Mesenchymal stem cell (in vitro differentiated cells and primary cell): ENCODE data around the gene KRT72.

Source experiments
- DNase-seq: peaks from one replicate; pipeline ENCODE4 v3.0.0-alpha.2; 2013
- H2AFZ ChIP-seq: one replicate; pipeline ENCODE4 v1.6.1; 2013; ENCODE audit warnings: low read depth, mild to moderate bottlenecking, control low read depth, inconsistent platforms, low read length, moderate library complexity
- H2AK5ac ChIP-seq: 2 replicates; pipeline ENCODE4 v1.6.1; 2013; ENCODE audit warnings: low read length, moderate library complexity, mild to moderate bottlenecking, inconsistent platforms; ENCODE audit not compliant: severe bottlenecking
- H2BK120ac ChIP-seq: one replicate; pipeline ENCODE4 v1.6.1; 2013; ENCODE audit warnings: low read depth, mild to moderate bottlenecking, inconsistent platforms, low read length, moderate library complexity
- H2BK12ac ChIP-seq, 2 experiments: one replicate each; pipeline ENCODE4 v1.6.1; 2013; ENCODE audit warnings: inconsistent platforms in 2 of 2, low read length in 2 of 2, mild to moderate bottlenecking in 2 of 2, moderate library complexity in 2 of 2, control low read depth in 1 of 2
- H2BK15ac ChIP-seq: one replicate; pipeline ENCODE4 v1.6.1; 2013; ENCODE audit warnings: mild to moderate bottlenecking, low read depth, inconsistent platforms; ENCODE audit not compliant: poor library complexity, severe bottlenecking
- H2BK5ac ChIP-seq: 2 replicates; pipeline ENCODE4 v1.6.1; 2013; ENCODE audit warnings: low read depth, mild to moderate bottlenecking, low read length, control low read depth, inconsistent platforms; ENCODE audit not compliant: poor library complexity, severe bottlenecking
- H3K14ac ChIP-seq, 2 experiments: one replicate each; pipeline ENCODE4 v1.6.1; 2013; ENCODE audit warnings: inconsistent platforms in 2 of 2, low read length in 2 of 2, control low read depth in 1 of 2, mild to moderate bottlenecking in 1 of 2, moderate library complexity in 1 of 2
- H3K18ac ChIP-seq, 2 experiments: one replicate each; pipeline ENCODE4 v1.6.1; 2013; ENCODE audit warnings: inconsistent platforms in 2 of 2, low read length in 2 of 2, control low read depth in 1 of 2, low read depth in 1 of 2, mild to moderate bottlenecking in 1 of 2
- H3K23ac ChIP-seq, 2 experiments: one replicate each; pipeline ENCODE4 v1.6.1; 2013; ENCODE audit warnings: inconsistent platforms in 2 of 2, low read length in 2 of 2, mild to moderate bottlenecking in 2 of 2, moderate library complexity in 2 of 2, control low read depth in 1 of 2
- H3K27ac ChIP-seq: 2 replicates; pipeline ENCODE4 v1.5.1; 2013; ENCODE audit warnings: mild to moderate bottlenecking, moderate library complexity, low read length, control low read depth, inconsistent platforms; ENCODE audit not compliant: poor library complexity, severe bottlenecking
- H3K27me3 ChIP-seq, 2 experiments: 2 replicates each; pipeline versions ENCODE4 v1.6.1 to v1.7.0; 2013; ENCODE audit warnings: low read length in 2 of 2, mild to moderate bottlenecking in 2 of 2, moderate library complexity in 2 of 2, control low read depth in 1 of 2, inconsistent platforms in 1 of 2; ENCODE audit not compliant: control insufficient read depth in 1 of 2, insufficient read depth in 1 of 2
- H3K36me3 ChIP-seq, 2 experiments: 2 replicates each; pipeline versions ENCODE4 v1.6.1 to v1.7.0; 2013; ENCODE audit warnings: low read length in 2 of 2, control low read depth in 1 of 2, inconsistent platforms in 1 of 2, low read depth in 1 of 2, mild to moderate bottlenecking in 1 of 2; ENCODE audit not compliant: insufficient read depth in 2 of 2, control insufficient read depth in 1 of 2
- H3K4ac ChIP-seq, 2 experiments: one replicate each; pipeline ENCODE4 v1.6.1; 2013; ENCODE audit warnings: inconsistent platforms in 2 of 2, low read length in 2 of 2, mild to moderate bottlenecking in 2 of 2, moderate library complexity in 2 of 2, control low read depth in 1 of 2, low read depth in 1 of 2
- H3K4me1 ChIP-seq: 2 replicates; pipeline ENCODE4 v1.6.1; 2013; ENCODE audit warnings: low read depth, low read length, control low read depth; ENCODE audit not compliant: control insufficient read depth, insufficient read depth
- H3K4me2 ChIP-seq: 2 replicates; pipeline ENCODE4 v1.6.1; 2013; ENCODE audit warnings: low read length, mild to moderate bottlenecking, inconsistent platforms; ENCODE audit not compliant: poor library complexity, severe bottlenecking
- H3K4me3 ChIP-seq, 2 experiments: 2 replicates each; pipeline versions ENCODE4 v1.5.1 to v1.7.0; 2013; ENCODE audit warnings: low read length in 2 of 2, mild to moderate bottlenecking in 2 of 2, control low read depth in 1 of 2, low read depth in 1 of 2; ENCODE audit not compliant: insufficient read depth in 1 of 2
- H3K79me1 ChIP-seq: replicated peaks from 2 replicates; pipeline ENCODE4 v1.6.1; 2013; ENCODE audit warnings: mild to moderate bottlenecking, control low read depth, low read length, inconsistent platforms; ENCODE audit not compliant: poor library complexity, severe bottlenecking
- H3K9ac ChIP-seq: 2 replicates; pipeline ENCODE4 v1.7.0; 2013; ENCODE audit warnings: mild to moderate bottlenecking, low read length, moderate library complexity
- H3K9me3 ChIP-seq: 2 replicates; pipeline ENCODE4 v1.7.0; 2013; ENCODE audit warnings: mild to moderate bottlenecking, low read length; ENCODE audit not compliant: control insufficient read depth
- H4K8ac ChIP-seq: one replicate; pipeline ENCODE4 v1.6.1; 2013; ENCODE audit warnings: inconsistent platforms, mild to moderate bottlenecking, low read length, moderate library complexity
- H4K91ac ChIP-seq: one replicate; pipeline ENCODE4 v1.6.1; 2013; ENCODE audit warnings: mild to moderate bottlenecking, low read length, inconsistent platforms
- WGBS: methylation state at CpG from one replicate; pipeline ENCODE4 v1.1.7; 2013; ENCODE audit warnings: mixed read lengths; 5-methylcytosine and 5-hydroxymethylcytosine counted together

The KRT72 gene

DNA sequence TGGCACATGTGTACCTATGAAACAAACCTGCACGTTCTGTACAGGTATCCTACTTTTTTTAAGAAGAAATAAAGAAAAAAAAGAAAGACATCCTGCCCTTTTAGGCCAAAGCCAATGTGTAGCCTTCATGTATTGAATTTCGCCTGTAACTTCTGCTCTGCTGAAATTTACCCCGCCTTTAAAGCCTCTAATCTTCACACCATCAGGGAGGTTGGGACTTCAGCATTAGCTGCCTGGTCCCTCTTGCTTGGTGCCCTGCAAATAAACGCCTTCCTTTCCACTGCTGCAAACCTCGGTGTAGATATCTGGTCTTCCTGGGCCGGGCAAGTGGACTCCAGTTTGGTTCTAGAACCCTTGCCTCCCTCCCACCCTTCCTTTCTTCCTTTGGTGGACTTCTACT lies 45.7 kb downstream of the KRT72 start:
- Histone ChIP-seq H2BK15ac (no peak overlapping the region), H3K4me3 (no peak overlapping the region), H3K36me3 (no peaks in the 10 kb centered on the region), H3K9ac (no peak overlapping the region), H4K8ac (no peak overlapping the region), H3K23ac (no peak overlapping the region), H4K91ac (no peak overlapping the region), H3K14ac (no peak overlapping the region), H2AK5ac (no peak overlapping the region), H2AFZ (no peak overlapping the region), H3K18ac (no peak overlapping the region), H2BK5ac (no peak overlapping the region), H2BK120ac (no peak overlapping the region), H3K4me2 (no peak overlapping the region), H2BK12ac (no peak overlapping the region), H3K27me3 (peaks cover 27 to 87% of the 10 kb centered on the region in 2 experiments), H3K4ac (no peak overlapping the region), H3K79me1 (no peaks in the 10 kb centered on the region), H3K9me3 (no peaks in the 10 kb centered on the region), H3K27ac (no peak overlapping the region), H3K4me1 (no peaks in the 10 kb centered on the region)
- DNase-seq = no peak
- WGBS = 39% methylated on average over 6 of the region's 6 CpGs

DNA sequence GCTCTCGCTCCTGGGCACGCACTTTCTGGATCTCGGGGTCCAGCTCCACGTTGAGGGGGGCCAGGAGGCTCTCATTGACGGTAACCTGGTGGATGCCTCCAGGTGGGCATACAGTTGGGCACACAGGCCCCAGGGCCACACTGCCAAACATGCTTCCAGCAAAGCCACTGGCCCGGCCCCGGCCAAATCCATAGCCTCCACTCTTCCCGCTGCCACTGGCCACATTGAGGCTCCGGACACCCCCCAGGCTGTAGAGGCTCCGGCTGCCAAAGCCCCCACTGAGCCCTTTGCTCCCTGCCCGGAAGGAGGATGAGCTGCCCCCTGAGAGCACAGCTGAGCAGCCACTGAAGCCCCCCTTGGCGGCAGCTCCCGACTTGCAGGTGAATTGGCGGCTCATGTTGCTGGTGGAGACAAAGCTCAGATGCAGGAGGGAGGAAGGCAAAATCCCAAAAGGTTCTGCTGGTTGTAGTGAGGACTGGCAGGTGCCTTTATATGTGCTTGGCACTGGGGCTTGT lies 48.5 kb downstream of the KRT72 start, which contains the start of gene KRT71:
TSS of gene KRT71 (minus strand) at position 465 of the 515 bp plus-strand sequence. CDS start at position 397, 68 bp downstream.
- Histone ChIP-seq H3K4me1 (no peaks in the 10 kb centered on the region), H2BK120ac (no peak within 1 kb of the TSS), H2BK15ac (no peak within 1 kb of the TSS), H3K4me3 (no peak within 1 kb of the TSS), H2AK5ac (no peak within 1 kb of the TSS), H4K91ac (no peak within 1 kb of the TSS), H3K27me3 (peaks cover 30 to 88% of the 10 kb centered on the region in 2 experiments), H3K14ac (no peak within 1 kb of the TSS), H3K27ac (no peak within 1 kb of the TSS), H3K9ac (no peak within 1 kb of the TSS), H3K79me1 (no peaks in the 10 kb centered on the region), H4K8ac (no peak within 1 kb of the TSS), H3K18ac (no peak within 1 kb of the TSS), H3K4ac (no peak within 1 kb of the TSS), H2BK5ac (no peak within 1 kb of the TSS), H3K23ac (no peak within 1 kb of the TSS), H2BK12ac (no peak within 1 kb of the TSS), H3K9me3 (no peaks in the 10 kb centered on the region), H3K4me2 (no peak within 1 kb of the TSS), H2AFZ (no peak within 1 kb of the TSS), H3K36me3 (no peaks in the 10 kb centered on the region)
- WGBS = 78% methylated on average over 14 of the region's 14 CpGs
- DNase-seq = no peak

DNA sequence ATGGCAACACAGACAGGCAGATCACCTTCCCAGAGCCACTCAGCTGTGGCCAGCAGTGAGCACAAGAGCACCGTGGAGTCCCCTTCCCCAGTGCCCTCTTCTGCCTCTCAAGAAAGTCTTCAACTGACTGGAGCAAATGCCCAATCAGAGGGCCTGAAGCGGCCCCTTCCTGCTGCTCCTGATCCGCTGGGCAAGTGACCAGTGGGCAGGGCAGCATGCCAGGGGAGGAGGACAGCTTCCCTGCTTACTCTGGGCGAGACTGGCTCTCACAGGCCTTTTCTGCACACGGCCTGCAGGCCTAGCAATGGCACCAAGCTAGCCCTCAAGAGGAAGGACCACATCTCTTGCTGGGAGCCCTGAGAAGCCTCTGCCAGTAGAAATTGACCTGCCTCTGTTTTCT lies 49.2 kb downstream of the KRT72 start:
- H3K27ac ChIP-seq = no peak overlapping the region
- H2BK5ac ChIP-seq = no peak overlapping the region
- H3K23ac ChIP-seq = no peak overlapping the region
- peaks cover 30 to 91% of the 10 kb centered on the region in 2 experiments for H3K27me3 ChIP-seq
- no peak overlapping the region for H2AFZ ChIP-seq
- no peak overlapping the region for H2AK5ac ChIP-seq
- no peak overlapping the region for H3K18ac ChIP-seq
- no peaks in the 10 kb centered on the region for H3K9me3 ChIP-seq
- DNase-seq = no peak
- no peak overlapping the region for H3K4ac ChIP-seq
- H2BK15ac ChIP-seq = no peak overlapping the region
- H3K4me3 ChIP-seq = no peak overlapping the region
- no peak overlapping the region for H3K4me2 ChIP-seq
- no peak overlapping the region for H2BK120ac ChIP-seq
- H3K79me1 ChIP-seq = no peaks in the 10 kb centered on the region
- WGBS = 63% methylated on average over 5 of the region's 5 CpGs
- H3K4me1 ChIP-seq = no peaks in the 10 kb centered on the region
- H3K14ac ChIP-seq = no peak overlapping the region
- H3K9ac ChIP-seq = no peak overlapping the region
- no peak overlapping the region for H2BK12ac ChIP-seq
- H4K91ac ChIP-seq = no peak overlapping the region
- H4K8ac ChIP-seq = no peak overlapping the region
- H3K36me3 ChIP-seq = no peaks in the 10 kb centered on the region

DNA sequence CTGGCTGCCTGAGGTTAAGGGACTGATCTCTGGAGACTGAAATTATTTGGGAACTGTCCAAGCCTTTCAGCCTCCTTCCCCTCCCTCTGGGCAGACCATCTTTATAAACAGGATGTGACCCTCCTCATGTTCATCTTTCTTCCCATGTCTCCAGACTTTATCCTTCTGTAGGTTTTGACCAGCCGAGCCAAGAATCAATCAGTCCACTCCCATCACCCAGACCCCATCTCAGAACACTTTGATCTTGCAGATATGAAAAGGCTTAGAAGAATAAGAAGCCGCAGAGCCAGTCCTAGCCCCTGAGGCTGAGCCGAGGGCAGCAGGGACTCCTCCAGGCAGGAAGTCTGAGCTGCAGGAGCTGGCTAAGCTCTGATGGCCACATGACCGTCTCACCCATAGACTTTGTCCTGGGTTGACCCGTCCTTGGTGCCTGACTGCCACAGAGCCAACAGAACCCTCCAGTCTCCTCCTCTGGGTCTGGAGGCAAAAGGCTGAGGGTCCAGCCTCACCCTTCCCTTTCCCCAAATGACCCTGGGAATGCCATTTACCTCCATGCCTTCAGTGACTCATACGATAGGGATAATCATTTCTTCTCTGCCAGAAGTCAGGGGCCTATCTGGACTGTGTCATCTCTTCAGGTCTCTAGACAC lies 49.9 kb downstream of the KRT72 start:
- Histone ChIP-seq H2AK5ac (no peak overlapping the region), H3K9me3 (no peaks in the 10 kb centered on the region), H3K4me1 (no peaks in the 10 kb centered on the region), H3K27me3 (peaks cover 28 to 92% of the 10 kb centered on the region in 2 experiments), H3K4me2 (no peak overlapping the region), H3K23ac (no peak overlapping the region), H3K36me3 (no peaks in the 10 kb centered on the region), H4K8ac (no peak overlapping the region), H3K18ac (no peak overlapping the region), H4K91ac (no peak overlapping the region), H3K79me1 (no peaks in the 10 kb centered on the region), H2BK120ac (no peak overlapping the region), H3K14ac (no peak overlapping the region), H3K9ac (no peak overlapping the region), H3K4me3 (no peak overlapping the region), H2AFZ (no peak overlapping the region), H2BK5ac (no peak overlapping the region), H2BK12ac (no peak overlapping the region), H3K27ac (no peak overlapping the region), H2BK15ac (no peak overlapping the region), H3K4ac (no peak overlapping the region)
- WGBS = 69% methylated on average over 6 of the region's 6 CpGs
- DNase-seq = no peak
